RPMI8226 (cell line): ENCODE measurements around the gene TCAP.

Experiments
- DNase-seq: peaks from one replicate; pipeline ENCODE4 v3.0.0-alpha.2; 2015

The TCAP gene

DNA sequence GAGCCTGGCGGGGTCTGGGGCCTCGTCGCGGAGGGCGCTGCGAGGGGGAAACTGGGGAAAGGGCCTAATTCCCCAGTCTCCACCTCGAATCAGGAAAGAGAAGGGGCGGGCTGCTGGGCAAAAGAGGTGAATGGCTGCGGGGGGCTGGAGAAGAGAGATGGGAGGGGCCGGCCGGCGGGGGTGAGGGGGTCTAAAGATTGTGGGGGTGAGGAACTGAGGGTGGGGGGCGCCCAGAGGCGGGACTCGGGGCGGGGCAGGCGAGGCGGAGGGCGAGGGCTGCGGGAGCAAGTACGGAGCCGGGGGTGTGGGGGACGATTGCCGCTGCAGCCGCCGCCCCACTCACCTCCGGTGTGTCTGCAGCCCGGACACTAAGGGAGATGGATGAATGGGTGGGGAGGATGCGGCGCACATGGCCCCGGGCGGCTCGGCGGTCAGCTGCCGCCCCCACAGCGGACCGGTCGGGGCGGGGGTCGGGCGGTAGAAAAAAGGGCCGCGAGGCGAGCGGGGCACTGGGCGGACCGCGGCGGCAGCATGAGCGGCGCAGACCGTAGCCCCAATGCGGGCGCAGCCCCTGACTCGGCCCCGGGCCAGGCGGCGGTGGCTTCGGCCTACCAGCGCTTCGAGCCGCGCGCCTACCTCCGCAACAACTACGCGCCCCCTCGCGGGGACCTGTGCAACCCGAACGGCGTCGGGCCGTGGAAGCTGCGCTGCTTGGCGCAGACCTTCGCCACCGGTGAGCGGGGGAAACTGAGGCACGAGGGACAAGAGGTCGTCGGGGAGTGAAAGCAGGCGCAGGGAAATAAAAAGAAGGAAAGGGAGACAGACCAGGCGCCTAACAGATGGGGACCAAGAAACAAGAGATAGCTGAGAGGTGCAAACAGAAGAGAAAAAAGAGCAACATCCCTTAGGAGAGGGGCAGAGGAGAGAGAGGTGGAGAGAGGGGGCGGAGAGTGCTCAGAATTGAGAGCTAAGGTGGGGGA is 3.1 kb downstream of the TCAP start, which contains the start of gene PNMT:
PNMT (plus strand) TSS at position 509 of the 980 bp plus-strand sequence; CDS start at position 532, 23 bp downstream.
- DNase-seq: peak; percentile 85

DNA sequence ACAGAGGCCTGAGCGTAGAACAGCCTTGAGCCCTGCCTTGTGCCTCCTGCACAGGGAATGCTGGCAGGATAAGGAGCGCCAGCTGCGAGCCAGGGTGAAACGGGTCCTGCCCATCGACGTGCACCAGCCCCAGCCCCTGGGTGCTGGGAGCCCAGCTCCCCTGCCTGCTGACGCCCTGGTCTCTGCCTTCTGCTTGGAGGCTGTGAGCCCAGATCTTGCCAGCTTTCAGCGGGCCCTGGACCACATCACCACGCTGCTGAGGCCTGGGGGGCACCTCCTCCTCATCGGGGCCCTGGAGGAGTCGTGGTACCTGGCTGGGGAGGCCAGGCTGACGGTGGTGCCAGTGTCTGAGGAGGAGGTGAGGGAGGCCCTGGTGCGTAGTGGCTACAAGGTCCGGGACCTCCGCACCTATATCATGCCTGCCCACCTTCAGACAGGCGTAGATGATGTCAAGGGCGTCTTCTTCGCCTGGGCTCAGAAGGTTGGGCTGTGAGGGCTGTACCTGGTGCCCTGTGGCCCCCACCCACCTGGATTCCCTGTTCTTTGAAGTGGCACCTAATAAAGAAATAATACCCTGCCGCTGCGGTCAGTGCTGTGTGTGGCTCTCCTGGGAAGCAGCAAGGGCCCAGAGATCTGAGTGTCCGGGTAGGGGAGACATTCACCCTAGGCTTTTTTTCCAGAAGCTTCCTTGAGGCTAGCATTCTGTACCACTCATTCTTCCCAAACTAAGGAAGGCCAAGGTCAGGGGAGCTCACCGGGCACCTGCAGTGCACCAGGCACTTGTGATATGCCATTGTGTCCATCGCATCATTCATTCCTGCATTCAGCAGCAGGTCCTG is 5.0 kb downstream of the TCAP start:
- DNase-seq: no peak

DNA sequence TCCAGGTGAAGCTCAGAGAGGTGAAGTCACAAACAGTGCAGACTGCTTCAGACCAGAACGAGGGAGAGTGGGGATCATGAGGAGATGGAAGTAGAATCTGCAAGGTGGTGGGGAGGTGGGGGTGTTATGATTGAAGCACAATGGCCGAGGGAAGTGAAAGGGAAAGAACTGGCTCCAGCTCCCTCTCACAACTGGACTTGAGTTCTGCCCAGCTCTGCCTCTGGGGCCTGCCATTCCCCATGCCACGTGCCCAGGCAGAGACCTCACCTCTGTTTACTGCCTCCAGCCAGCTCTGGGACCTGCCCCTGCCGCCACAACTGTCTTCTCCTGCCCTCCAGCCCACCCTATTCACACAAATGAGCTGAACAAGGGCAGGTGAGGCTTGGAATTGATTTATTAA is 5.6 kb downstream of the TCAP start:
- DNase-seq: no peak

DNA sequence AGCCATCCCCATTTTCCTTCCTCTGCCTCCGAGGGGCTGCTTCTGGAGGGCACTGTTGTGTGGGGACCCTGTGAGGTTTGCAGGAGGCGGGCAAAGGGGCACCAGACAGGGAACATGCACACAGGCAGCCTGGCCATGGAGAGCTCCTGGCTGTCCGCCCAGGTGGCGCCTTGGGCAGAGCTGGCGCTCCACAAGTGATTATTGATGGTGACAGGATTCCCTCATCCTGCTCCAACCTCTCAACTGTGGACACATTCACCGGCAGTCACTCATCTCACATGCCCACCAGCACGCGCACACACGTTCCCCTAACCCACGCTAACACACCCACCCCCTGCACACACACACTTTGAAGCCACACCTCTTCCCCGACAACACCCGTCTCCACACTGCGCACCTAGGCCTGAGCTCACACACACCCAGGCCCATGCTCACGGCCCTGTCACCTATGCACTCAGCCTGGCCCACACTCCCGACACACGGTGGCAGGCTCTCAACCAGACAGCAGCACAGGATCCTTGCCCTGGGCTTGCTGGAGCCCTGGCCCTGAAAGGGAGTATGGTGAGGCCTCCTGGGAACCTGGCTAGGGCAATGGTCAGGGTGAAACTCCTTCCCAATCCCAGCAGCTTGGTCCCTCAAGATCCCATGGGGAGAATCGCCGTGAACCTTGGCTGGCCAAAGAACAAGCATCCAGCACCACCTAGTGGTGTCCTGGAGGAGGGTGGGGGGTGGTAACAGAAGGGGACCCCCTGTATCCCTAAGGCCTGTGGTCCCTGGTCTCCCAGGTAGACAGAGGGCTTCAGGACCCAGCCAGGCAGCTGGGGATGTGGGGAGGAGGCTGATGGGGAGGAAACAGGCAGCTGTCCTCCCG is 6.7 kb downstream of the TCAP start:
- no peak for DNase-seq

DNA sequence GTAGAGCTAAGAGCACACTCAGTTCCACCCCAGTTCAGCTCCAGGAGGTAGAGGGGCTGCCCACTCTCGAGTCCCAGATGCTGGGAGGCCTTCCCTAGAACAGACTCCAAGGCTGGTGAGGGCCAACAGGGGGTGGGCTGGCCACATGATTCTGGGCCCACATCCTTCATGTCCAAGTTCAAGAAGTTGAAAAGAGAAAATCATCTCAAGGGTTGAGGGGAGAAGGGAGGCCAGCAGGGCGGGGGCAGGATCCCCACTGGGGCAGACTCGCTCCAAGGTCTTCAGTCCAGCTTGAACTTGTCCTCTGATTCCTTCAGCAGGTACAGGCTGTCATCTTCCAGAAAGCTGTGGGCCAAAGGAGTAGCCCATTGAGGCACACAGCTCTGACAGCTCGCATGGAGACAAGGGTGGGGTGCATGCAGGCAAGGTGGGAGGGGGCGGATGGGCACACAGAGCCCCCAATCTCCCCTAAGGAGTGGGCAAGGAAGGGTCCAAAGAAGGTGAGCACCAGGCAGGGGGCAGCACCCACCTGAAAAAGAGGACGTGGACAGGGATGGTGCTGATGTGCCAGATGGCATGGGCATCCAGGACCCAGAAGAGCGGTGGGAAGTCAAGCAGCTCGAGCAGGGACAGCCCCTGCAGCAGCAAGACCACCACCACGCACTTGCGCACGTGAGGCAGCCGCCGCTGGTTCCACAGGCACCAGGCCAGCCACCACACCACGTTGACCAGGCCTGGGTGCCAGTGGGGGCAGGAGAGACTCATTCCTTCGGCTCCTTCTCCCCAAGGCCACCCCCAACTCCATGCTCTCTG is 7.6 kb downstream of the TCAP start:
- DNase-seq: no peak

DNA sequence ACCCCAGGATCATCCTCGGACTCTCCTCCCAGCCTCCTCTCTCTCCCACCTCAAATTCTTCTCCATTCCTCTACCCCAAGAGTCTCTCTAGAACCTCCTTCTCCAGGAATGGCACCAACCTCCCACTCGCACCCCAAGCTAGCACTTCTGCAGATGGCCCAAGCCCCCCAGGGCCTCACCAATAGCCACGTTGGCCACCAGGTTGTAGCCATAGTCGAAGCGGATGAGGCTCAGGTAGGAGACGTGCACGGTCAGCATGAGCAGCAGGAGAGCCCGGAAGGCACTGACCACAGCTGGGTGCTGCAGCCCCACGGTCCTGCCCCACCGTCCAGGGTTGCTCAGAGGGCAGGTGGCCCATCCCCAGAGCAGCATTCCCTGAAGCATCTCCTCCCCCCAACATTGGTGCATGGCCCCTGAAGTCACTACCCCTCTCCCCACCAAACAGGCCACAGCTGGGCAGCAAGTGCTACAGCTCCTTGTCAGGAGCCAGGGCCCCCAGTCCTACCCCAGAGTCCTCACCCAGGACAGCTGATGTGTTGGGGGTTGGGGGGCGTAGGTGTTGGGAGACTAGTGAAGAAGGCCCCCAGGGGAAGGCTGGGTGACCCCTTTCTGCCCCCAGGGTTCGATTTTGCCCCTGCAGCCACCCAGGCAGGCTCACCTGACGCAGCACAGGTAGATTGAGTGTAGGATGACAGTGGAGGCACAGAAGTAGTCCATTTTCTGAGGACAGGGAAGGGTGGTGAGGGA is 8.4 kb downstream of the TCAP start:
- no peak for DNase-seq

DNA sequence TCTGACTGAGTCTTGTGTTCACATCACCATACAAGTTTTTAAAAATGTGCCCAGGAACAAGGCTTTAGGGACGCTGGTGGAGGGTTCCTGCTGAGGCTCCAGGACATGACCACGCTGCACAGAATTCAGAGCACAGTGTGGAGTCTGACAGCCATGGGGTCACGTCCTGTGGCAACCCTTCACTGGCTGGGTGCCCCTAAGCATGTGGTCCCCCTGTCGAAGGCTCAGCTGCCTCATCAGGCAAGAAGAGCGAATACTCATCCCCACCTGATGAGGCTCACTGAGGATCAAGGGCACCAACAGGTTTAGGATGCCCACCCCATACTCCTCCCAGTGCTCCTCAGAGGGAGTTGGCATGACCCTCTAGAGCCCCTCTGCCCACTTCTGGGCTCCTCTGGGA is 9.0 kb downstream of the TCAP start:
- DNase-seq: no peak

DNA sequence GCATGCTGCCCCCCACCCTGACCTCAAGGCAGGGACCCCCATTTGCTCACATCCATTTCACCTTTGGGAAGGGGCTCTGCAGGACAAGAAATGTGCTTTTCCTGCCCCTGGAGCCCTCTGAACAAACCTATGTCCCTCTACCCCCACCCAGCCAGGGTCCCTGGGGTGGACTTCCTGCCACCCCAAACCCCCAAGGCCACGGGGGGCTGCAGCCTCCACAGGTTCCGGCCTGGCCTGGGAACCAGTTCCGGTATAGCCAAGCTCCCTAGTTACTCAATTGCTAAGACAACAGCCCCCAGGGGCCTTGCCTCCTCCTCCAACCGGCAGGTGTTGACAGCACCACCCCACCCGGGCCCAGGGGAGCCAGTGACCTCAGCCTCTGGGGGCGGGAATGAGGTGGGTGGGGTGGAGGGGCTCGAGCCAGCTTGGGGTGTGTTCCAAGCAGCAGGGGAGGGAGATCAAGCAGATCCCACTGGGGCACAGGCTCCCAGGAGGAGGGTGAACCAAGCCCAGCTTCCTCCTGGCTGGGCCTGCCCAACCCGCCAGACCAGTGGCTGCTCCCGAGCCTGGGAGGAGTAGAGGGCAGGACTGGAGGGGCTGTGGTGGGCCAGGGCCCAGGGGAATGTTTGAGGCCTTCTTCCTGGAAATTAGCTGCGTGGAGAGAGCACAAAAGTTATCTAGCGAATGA is 9.7 kb downstream of the TCAP start:
- no peak for DNase-seq

DNA sequence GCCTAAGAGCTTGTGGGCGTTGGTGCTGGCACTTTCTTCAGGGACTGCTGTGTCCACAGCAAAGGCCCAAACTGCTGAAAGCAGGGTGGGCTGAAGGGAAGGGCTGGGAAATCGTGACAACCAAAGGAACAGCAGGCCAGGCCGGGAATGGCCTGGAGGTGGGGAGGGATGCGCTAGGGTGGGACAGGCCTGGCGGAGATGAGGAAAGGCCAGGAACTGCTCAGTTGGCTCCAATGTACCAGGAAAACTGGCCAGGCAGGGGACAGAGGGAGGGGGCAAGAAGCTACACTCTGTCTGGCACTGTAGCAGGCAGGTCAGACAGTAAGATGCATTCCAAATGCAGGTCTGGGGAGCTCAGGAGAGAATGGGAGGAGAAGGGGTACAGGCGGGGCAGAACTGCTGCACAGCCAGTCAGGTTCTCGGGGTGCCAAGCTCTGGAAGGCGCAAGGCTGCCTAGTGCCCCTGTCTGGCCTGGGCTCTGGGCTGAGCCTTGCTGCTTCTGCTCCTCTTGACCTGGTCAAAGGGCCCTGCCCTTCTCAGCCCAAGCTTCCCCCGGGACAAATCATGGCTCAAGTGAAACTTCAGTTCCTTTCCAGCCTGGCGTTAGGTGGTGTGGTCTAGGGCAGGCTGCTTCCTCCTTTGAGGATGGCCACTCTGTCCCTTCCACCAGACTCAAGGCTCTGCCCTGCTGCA is 10.4 kb downstream of the TCAP start:
- no peak for DNase-seq

DNA sequence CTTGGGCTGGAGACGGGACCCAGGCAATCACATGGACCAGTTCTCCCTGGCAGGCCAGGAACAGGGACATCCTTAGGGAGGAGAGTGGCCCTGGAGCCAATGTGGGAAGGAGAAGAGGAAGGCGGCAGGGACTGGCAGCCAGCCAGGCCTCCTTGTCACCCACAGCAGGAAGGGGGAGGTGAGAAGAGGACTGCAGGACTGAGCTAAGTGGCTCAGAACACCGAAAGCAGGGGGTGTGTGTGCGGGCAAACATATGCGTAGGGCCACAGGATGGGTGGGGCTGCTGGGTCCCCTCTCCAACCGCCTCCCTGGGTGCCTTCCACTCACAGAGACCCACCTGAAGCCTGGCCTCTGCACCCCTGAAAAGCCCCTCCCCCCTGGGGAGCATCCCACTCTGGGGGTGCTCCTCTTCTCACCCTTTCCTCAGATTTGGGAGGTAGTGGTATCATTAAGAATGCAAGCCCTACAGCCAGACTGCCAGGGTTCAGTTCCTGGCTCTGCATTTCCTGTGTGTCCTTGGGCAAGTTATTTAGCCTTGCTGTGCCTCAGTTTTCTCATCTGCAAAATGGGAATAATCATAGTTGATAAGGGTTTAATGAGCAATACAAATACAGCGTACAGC is 11.2 kb downstream of the TCAP start:
- no peak for DNase-seq

DNA sequence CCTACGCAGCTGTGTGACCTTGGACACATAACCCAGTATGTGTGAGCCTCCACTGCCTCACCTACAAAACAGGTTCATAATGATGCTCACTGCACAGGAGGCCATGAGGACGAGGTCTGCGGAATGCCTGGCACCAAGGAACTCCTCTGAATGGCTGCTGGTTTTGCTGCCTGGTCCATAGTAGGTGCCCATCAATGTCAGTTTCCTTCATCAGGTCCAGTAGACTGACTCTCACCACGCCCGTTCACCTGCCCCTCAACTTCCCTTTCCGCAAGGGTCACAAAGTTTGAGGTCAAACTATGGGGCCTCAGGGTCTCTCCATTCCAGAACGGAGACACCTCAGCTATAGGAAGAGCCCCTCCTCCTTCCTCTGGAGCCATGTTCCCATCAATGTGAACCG is 11.9 kb downstream of the TCAP start:
- DNase-seq: no peak

DNA sequence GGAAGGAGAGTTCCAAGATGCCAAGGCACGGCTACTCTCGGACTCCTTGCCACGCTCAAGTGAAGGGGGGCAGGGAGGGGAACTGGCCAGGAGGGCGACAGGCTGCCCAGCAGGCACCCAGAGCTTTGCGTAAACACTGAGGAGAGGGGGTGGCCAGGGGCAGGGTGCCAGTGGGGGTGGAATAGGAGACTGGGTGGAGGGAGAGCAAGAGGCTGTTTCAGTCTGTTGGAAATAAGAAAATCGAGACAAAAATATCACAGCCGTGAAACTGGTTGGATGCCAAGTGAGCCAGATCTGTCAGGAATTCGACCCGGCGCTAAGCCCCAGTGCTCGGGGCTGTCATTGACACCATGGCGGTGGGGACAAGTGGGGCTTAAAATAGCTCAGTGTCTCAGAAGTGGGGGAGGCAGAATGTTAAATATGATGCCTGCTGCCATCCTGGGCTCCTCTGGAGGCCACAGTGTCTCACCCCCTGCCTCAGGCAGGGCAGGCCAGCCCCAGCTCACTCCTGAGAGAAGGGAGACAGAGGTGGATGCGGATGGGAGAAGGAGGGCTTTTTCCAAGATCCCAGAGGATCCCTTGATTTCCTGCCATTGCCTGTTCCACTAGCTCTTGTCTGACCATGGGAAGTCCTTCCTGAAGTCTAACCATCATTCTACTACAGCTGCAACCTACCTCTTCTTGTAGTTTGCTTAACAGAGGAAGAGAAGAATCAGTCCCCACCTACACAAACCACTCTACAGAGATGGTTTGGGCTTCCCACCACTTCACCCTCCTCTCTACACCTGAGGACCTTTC is 12.6 kb downstream of the TCAP start:
- DNase-seq: no peak

DNA sequence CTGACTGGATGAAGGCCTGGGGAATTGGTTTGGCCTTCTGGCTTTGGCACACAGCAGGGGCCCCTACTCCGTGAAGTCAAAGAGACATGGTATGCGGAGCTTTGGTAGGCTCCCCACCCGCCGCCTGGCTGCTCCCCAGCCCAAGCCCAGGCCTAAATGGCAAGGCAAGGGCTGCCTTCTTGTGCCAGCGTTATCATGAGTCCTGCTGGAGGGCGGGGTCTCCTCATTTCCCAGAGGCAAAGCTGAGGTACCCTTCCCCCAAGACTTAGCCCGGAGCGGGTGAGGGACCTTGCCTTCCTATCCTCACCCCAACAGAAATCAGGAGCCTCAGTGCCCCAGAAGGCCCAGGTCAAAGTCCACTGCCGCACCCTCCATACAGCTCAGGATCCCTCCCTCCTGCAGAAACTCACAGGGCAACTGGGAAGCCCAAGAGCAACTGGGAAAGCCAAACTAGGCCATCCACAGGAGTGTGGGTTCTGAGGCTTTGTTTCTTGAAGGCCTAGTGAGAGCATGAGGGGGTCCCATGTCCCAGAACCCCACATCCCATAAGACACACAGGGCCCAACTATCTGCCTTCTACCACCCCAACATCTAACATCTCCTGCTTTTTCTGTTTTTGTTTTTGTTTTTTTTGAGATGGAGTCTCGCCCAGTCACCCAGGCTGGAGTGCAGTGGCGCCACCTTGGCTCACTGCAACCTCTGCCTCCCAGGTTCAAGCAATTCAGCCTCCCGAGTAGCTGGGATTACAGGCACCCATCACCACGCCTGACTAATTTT is 13.4 kb downstream of the TCAP start:
- DNase-seq: no peak

DNA sequence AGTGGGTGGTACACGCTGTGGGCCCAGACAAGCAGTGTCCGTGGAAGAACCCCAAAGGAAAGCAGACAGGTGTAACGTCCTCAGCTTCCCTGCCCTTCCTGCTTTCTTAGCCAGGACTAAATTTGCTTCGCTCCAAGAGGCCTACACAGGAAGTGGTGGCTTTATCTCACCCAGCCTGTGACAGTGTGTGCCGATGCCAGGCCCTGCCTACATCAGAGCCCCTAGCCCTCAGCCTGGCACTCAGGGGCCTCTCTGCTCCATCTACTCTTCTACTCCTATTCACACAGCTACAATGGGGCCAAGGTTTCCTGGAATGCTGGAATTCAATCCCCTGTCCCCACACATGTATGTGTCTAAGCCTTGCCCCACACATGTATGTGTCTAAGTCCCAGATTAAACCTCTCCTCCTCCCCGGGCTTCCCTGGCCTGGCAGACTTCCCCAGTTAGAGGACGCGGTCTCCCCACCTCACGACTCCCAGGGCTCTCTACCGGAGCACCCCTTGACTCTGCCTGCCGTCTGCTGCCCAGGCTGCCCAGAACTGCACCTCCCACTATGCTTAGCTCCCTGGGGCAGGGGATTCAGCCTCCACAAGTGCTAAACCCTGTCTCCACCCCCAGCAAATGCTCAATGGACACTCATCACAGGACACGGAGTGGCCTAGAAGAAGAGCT is 14.5 kb downstream of the TCAP start:
- DNase-seq: no peak

DNA sequence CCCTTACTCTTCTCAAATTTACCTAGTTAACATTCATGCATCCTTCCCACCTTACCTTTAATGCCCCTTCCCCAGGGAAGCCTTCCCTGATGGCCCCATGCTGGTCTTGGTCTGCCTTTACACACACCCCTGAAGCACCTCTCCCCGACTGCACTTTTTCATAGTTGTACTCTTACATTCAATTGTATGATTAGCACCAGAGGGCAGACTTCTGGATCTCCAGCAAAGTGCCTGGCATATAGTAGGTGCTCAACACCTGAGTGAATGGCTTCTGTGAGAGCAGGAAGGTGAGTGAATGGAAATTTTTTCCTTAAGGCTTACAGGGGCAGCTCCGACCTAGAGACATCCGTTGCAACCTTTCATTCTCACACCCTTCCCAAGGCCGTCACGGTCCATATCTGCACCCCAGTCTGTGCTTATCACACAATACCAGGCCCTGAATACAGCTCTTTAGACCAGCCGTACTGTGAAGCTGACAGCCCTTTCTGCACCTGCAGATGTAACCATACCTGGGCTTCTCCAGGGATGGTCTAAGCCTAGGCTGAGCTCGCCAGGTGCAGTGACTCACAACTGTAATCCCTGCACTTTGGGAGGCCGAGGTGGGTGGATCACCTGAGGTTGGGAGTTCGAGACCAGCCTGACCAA is 18.3 kb downstream of the TCAP start:
- no peak for DNase-seq

DNA sequence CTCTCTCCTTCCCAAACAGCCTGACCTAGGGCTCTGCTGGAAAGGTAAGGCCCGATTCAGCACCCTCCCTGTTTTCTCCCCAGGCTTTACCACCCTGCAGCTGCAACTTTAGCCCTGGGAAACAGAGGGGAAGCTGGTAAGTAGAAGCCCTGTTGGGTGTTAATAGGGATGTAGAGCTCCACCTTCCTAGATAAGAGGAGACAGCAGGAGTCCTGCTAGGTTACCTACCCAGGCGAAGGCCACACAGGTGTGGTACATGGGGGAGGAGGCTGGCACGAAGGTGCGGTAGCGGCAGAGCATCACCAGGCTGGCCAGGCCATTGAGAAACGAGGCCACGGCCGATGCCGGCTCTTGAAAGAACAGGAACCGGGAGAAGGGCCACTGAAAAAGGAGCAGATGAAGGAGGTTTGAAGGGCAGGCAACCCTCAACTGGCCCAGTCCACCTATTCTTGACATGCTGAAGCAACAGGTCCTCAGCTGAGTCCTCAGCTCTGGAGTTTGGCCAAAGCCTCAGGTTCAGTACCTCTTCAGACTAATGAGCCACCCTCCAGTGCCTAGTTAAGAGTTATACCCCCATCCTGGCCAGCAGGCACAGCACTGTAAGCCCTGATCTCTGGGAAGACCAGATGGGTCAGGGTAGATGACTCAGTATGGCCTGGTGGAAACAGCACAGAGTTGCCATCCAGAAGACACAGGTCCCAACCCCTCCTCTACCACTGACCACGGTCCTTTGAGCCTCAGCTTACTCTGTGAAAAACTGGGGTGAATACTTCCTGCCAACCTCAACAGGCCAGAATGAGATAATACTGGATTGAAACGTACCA is 19.4 kb downstream of the TCAP start:
- DNase-seq: no peak
